CD14-positive monocyte (primary cell): ENCODE data around the gene SPATA25. TPM values are rescaled to one million over a fixed set of nuclear protein-coding genes. Genes with fewer than 3 reads are reported as not detected.

ENCODE experiments used
- DNase-seq, 3 donors: peaks; one replicate each; pipeline ENCODE4 v3.0.0-alpha.2; 2011 to 2022
- H2AFZ ChIP-seq: 2 replicates; pipeline ENCODE4 v1.6.0; 2012; ENCODE audit warnings: mild to moderate bottlenecking, low read depth, low read length, inconsistent platforms; ENCODE audit not compliant: insufficient read depth, poor library complexity, severe bottlenecking
- H3K27ac ChIP-seq, 2 donors: 1 replicate in 1 of 2; 2 replicates in 1 of 2; pipeline ENCODE4 v1.5.1; 2012 to 2013; ENCODE audit warnings: low read length in 2 of 2, control low read depth in 1 of 2, inconsistent platforms in 1 of 2, low read depth in 1 of 2, mild to moderate bottlenecking in 1 of 2
- H3K27me3 ChIP-seq, 2 donors: one replicate each; pipeline versions ENCODE4 v1.6.0 to v1.6.1; 2011 to 2013; ENCODE audit warnings: low read length in 2 of 2; ENCODE audit not compliant: control insufficient read depth in 2 of 2, insufficient read depth in 2 of 2
- H3K36me3 ChIP-seq, 2 donors: replicated peaks in 1 of 2; 1 replicate in 1 of 2; 2 replicates in 1 of 2; pipeline versions ENCODE4 v1.5.1 to v1.6.1; 2012 to 2013; ENCODE audit warnings: low read length in 2 of 2, control low read depth in 1 of 2, inconsistent platforms in 1 of 2, mild to moderate bottlenecking in 1 of 2; ENCODE audit not compliant: insufficient read depth in 2 of 2, control insufficient read depth in 1 of 2
- H3K4me1 ChIP-seq, 2 donors: 1 replicate in 1 of 2; 2 replicates in 1 of 2; pipeline versions ENCODE4 v1.5.1 to v1.6.1; 2012 to 2013; ENCODE audit warnings: low read length in 2 of 2, control low read depth in 1 of 2, inconsistent platforms in 1 of 2, mild to moderate bottlenecking in 1 of 2, moderate library complexity in 1 of 2; ENCODE audit not compliant: insufficient read depth in 2 of 2, control insufficient read depth in 1 of 2
- H3K4me2 ChIP-seq: replicated peaks from 2 replicates; pipeline ENCODE3; 2012; ENCODE audit warnings: low read length, moderate library complexity, mild to moderate bottlenecking; ENCODE audit not compliant: poor library complexity, severe bottlenecking; ENCODE audit errors: extremely low read depth
- H3K4me3 ChIP-seq, 3 experiments: fragments of 200-600 bp in 1 of 3; sonication (generic) in 1 of 3; replicated peaks in 1 of 3; 1 replicate in 2 of 3; 2 replicates in 1 of 3; pipeline ENCODE4 v1.5.1; 2011 to 2013; ENCODE audit warnings: low read length in 3 of 3, mild to moderate bottlenecking in 3 of 3, control low read depth in 2 of 3, low read depth in 2 of 3, inconsistent platforms in 1 of 3, moderate library complexity in 1 of 3
- H3K79me2 ChIP-seq: 2 replicates; pipeline ENCODE4 v1.6.0; 2012; ENCODE audit warnings: mild to moderate bottlenecking, control low read depth, inconsistent platforms, low read length, moderate library complexity; ENCODE audit not compliant: insufficient read depth
- H3K9ac ChIP-seq: 2 replicates; pipeline ENCODE4 v1.6.0; 2017; ENCODE audit warnings: low read length, mild to moderate bottlenecking; ENCODE audit not compliant: insufficient read depth, poor library complexity, severe bottlenecking
- H3K9me3 ChIP-seq, 2 donors: replicated peaks in 1 of 2; 1 replicate in 1 of 2; 2 replicates in 1 of 2; pipeline versions ENCODE4 v1.5.1 to v1.6.1; 2012 to 2013; ENCODE audit warnings: low read length in 2 of 2, control low read depth in 1 of 2; ENCODE audit not compliant: control insufficient read depth in 1 of 2, insufficient read depth in 1 of 2
- H4K20me1 ChIP-seq: 2 replicates; pipeline ENCODE4 v1.6.0; 2012; ENCODE audit warnings: mild to moderate bottlenecking, low read length, control low read depth, moderate library complexity; ENCODE audit not compliant: insufficient read depth
- H3K27ac Mint-ChIP-seq, 7 donors: one replicate each; pipeline ENCODE4 v1.8.0; 2020; ENCODE audit warnings: mild to moderate bottlenecking in 7 of 7, mixed read lengths in 7 of 7, moderate library complexity in 6 of 7, inconsistent platforms in 2 of 7
- H3K27me3 Mint-ChIP-seq, 3 donors: one replicate each; pipeline ENCODE4 v1.8.0; 2021 to 2022; ENCODE audit warnings: low read depth in 3 of 3, mild to moderate bottlenecking in 3 of 3, mixed read lengths in 3 of 3, moderate library complexity in 3 of 3, inconsistent platforms in 1 of 3
- H3K36me3 Mint-ChIP-seq, 2 donors: one replicate each; pipeline ENCODE4 v1.8.0; 2020; ENCODE audit warnings: mixed read lengths in 2 of 2, inconsistent platforms in 1 of 2, mild to moderate bottlenecking in 1 of 2
- H3K4me1 Mint-ChIP-seq: one replicate; pipeline ENCODE4 v1.8.0; 2020; ENCODE audit warnings: mild to moderate bottlenecking, mixed read lengths
- H3K4me3 Mint-ChIP-seq, 2 donors: one replicate each; pipeline ENCODE4 v1.8.0; 2020; ENCODE audit warnings: mild to moderate bottlenecking in 2 of 2, mixed read lengths in 2 of 2, moderate library complexity in 1 of 2
- H3K9me3 Mint-ChIP-seq, 7 donors: one replicate each; pipeline ENCODE4 v1.8.0; 2020 to 2022; ENCODE audit warnings: mixed read lengths in 7 of 7, mild to moderate bottlenecking in 6 of 7, moderate library complexity in 6 of 7, inconsistent platforms in 2 of 7
- WGBS: methylation state at CpG from one replicate; pipeline ENCODE4 v1.1.5; 2013; ENCODE audit warnings: missing lambda C conversion rate; ENCODE audit not compliant: insufficient coverage; 5-methylcytosine and 5-hydroxymethylcytosine counted together
- intact Hi-C, 2 donors: fragments of 100-400 bp; cut with micrococcal nuclease; formaldehyde crosslinking; loops; one replicate each; pipeline versions ENCODE4 v1.15.0 to v1.15.1; 2023
- polyA plus RNA-seq, 3 donors: library from polyadenylated mRNA; depleted of rRNA in 1 of 3; unstranded in 2 of 3; stranded (reverse) in 1 of 3; fragments of 300-500 nt in 2 of 3; fragments of >200 nt in 1 of 3; fragmentation: Illumina TruSeq in 2 of 3; gene quantifications; 1 replicate in 2 of 3; 2 replicates in 1 of 3; pipeline ENCODE4 v1.2.3, GENCODE V29; 2012 to 2021
- TF ChIP-seq, protein P1 (sequence below): fragments of 200-600 bp; IDR thresholded peaks from one replicate; pipeline ENCODE4 v1.8.0; 2022; ENCODE audit warnings: antibody characterized with exemption, mild to moderate bottlenecking

Gene SPATA25
- polyA plus RNA-seq, 3 donors = 0.76 TPM; not detected in 2

DNA sequence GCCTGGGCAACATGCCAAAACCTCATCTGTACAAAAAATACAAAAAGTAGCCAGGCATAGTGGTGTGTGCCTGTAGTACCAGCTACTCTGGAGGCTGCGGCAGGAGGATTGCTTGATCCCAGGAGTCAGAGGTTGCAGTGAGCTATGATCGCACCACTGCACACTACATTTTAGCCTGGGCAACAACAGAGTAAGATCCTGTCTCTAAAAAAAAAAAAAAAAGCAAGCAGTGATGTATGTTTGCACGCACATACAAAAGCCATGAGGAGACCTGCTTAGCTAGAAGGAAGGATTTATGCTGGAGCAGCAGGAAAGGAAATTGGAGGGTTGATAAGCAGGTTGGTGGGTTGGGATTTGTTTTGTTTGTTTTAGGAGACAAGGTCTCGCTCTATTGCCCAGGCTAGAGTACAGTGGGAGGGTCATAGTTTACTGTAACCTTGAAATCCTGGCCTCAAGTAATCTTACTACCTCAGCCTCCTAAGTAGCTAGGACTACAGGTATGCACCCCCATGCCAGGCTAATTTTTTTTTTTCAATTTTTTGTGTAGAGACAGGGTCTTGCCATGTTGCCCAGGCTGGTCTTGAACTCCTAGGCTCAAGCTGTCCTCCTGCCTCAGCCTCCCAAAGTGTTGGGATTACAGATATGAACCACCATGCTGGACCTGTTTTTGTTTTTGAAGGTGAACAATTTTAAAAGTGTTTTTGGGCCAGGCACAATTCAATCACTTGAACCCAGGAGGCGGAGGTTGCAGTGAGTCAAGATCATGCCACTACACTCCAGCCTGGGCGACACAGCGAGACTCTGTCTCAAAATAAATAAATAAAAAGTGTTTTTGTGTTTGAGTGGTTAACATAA is 26.0 kb downstream of the SPATA25 start:
- Mint-ChIP-seq H3K27me3 (peaks cover 0 to 2% (median 0%) of the 10 kb centered on the region in 3 donors), H3K27ac (no peak overlapping the region)
- 100% methylated on average over 1 of the region's 7 CpGs for WGBS

DNA sequence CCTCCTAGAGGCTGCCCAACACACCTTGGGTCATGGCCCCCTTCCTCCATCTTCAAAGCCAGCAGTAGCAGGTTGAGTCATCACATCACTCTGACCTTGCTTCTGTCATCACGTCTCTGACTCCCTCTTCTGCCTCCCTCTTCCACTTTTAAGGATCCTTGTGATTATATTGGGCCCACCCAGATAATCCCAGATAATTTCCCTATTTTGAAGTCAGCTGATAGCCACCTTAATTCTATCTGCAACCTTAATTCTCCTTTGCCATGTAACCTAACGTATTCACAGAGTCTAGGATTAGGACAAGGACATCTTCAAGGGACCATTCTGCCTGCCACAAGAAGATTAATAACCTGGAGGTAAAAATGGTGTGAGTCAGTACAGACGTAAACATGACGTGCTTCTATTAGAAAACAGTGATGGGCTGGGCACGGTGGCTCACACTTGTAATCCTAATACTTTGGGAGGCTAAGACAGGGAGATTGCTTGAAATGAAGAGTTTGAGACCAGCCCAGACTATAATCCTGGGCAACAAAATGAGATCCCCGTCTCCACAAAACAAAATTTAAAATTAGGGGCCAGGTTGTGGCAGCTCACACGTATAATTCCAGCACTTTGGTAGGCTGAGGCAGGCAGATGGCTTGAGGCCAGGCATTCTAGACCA is 26.7 kb downstream of the SPATA25 start:
- Histone ChIP-seq H3K79me2 (peaks cover 39% of the 10 kb centered on the region), H2AFZ (no peak overlapping the region), H3K27me3 (no peaks in the 10 kb centered on the region), H3K36me3 (no peaks in the 10 kb centered on the region), H3K4me2 (no peak overlapping the region), H3K4me3 (no peak overlapping the region), H3K9me3 (no peaks in the 10 kb centered on the region), H4K20me1 (no peaks in the 10 kb centered on the region), H3K27ac (no peak overlapping the region), H3K4me1 (peaks cover 19 to 25% of the 10 kb centered on the region in 2 donors), H3K9ac (no peak overlapping the region)
- WGBS = 87% methylated on average over 5 of the region's 7 CpGs
- peaks cover 0 to 1% (median 0%) of the 10 kb centered on the region in 3 donors for H3K27me3 Mint-ChIP-seq
- no peak overlapping the region for H3K4me3 Mint-ChIP-seq
- no peaks in the 10 kb centered on the region for H3K9me3 Mint-ChIP-seq
- intact Hi-C loops = no loop called here
- DNase-seq = no peak
- peaks cover 2 to 9% of the 10 kb centered on the region in 2 donors for H3K36me3 Mint-ChIP-seq
- peaks cover 30% of the 10 kb centered on the region for H3K4me1 Mint-ChIP-seq
- TF ChIP-seq, protein P1, sequence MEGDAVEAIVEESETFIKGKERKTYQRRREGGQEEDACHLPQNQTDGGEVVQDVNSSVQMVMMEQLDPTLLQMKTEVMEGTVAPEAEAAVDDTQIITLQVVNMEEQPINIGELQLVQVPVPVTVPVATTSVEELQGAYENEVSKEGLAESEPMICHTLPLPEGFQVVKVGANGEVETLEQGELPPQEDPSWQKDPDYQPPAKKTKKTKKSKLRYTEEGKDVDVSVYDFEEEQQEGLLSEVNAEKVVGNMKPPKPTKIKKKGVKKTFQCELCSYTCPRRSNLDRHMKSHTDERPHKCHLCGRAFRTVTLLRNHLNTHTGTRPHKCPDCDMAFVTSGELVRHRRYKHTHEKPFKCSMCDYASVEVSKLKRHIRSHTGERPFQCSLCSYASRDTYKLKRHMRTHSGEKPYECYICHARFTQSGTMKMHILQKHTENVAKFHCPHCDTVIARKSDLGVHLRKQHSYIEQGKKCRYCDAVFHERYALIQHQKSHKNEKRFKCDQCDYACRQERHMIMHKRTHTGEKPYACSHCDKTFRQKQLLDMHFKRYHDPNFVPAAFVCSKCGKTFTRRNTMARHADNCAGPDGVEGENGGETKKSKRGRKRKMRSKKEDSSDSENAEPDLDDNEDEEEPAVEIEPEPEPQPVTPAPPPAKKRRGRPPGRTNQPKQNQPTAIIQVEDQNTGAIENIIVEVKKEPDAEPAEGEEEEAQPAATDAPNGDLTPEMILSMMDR = no peak
- no peak overlapping the region for H3K27ac Mint-ChIP-seq

More for the DNA sequence above, 26.0 kb downstream of the SPATA25 start:
- no peak overlapping the region for H3K4me3 Mint-ChIP-seq
- no peak overlapping the region for H2AFZ ChIP-seq
- H3K4me1 Mint-ChIP-seq = peaks cover 22% of the 10 kb centered on the region
- H3K36me3 ChIP-seq = no peaks in the 10 kb centered on the region
- H3K36me3 Mint-ChIP-seq = peaks cover 2 to 9% of the 10 kb centered on the region in 2 donors
- no peaks in the 10 kb centered on the region for H4K20me1 ChIP-seq
- H3K4me3 ChIP-seq = no peak overlapping the region
- no peak overlapping the region for H3K27ac ChIP-seq
- H3K9me3 ChIP-seq = no peaks in the 10 kb centered on the region
- H3K9me3 Mint-ChIP-seq = no peaks in the 10 kb centered on the region
- H3K27me3 ChIP-seq = no peaks in the 10 kb centered on the region
- intact Hi-C loops = no loop called here
- no peak overlapping the region for H3K9ac ChIP-seq
- H3K4me1 ChIP-seq = peaks cover 11 to 18% of the 10 kb centered on the region in 2 donors
- TF ChIP-seq, protein P1 = no peak
- H3K4me2 ChIP-seq = no peak overlapping the region
- no peak for DNase-seq
- peaks cover 31% of the 10 kb centered on the region for H3K79me2 ChIP-seq
